Ammon's horn (tissue), 1 donor: ENCODE data around the gene GRB10.

Experiments used
- DNase-seq: peaks from one replicate; pipeline ENCODE4 v3.0.0-alpha.2; 2016; ENCODE audit warnings: low spot score

GRB10 gene

GRCh38 chr7:50653126-50653864 is 129.4 kb downstream of the GRB10 start:
- peak; percentile 69 for DNase-seq

GRCh38 chr7:50652400-50653125 is 130.1 kb downstream of the GRB10 start:
- no peak for DNase-seq

- DNase-seq: no peak
Measured at GRCh38 chr7:50651271-50651989, 131.3 kb downstream of the GRB10 start.

- no peak for DNase-seq
Measured at GRCh38 chr7:50650057-50650664, 132.5 kb downstream of the GRB10 start.

- no peak for DNase-seq
Measured at GRCh38 chr7:50649259-50649885, 133.3 kb downstream of the GRB10 start.

GRCh38 chr7:50648570-50649169 is 134.0 kb downstream of the GRB10 start:
- DNase-seq: no peak

- no peak for DNase-seq
Measured at GRCh38 chr7:50648076-50648475, 134.6 kb downstream of the GRB10 start.

GRCh38 chr7:50647286-50647980 is 135.3 kb downstream of the GRB10 start:
- no peak for DNase-seq

- DNase-seq: no peak
Measured at GRCh38 chr7:50646069-50646468, 136.6 kb downstream of the GRB10 start.

- no peak for DNase-seq
Measured at GRCh38 chr7:50645186-50645585, 137.5 kb downstream of the GRB10 start.

- DNase-seq: no peak
Measured at GRCh38 chr7:50644586-50644985, 138.1 kb downstream of the GRB10 start.

GRCh38 chr7:50644114-50644513 is 138.6 kb downstream of the GRB10 start:
- DNase-seq: no peak

GRCh38 chr7:50641442-50642405 is 141.0 kb downstream of the GRB10 start:
- DNase-seq: peak; percentile 97

GRCh38 chr7:50640779-50641178 is 141.9 kb downstream of the GRB10 start:
- DNase-seq: peak; percentile 59

- DNase-seq: no peak
Measured at GRCh38 chr7:50640256-50640655, 142.4 kb downstream of the GRB10 start.

GRCh38 chr7:50637725-50638643 is 144.7 kb downstream of the GRB10 start:
- no peak for DNase-seq

GRCh38 chr7:50634378-50634777 is 148.3 kb downstream of the GRB10 start:
- DNase-seq: no peak

GRCh38 chr7:50633414-50633710 is 149.3 kb downstream of the GRB10 start:
- no peak for DNase-seq
